HG03064 (cell line): Measurements from ENCODE around the gene C19orf67.
A peak's percentile ranks its signal among the peaks of the same experiment; 100 is the strongest.

Source experiments
- ATAC-seq: cut with Tn5 transposase; IDR thresholded peaks from one replicate; pipeline ENCODE4 v1.9.1; 2021; ENCODE audit warnings: low read depth; ENCODE audit not compliant: unreplicated experiment

C19orf67 gene

DNA sequence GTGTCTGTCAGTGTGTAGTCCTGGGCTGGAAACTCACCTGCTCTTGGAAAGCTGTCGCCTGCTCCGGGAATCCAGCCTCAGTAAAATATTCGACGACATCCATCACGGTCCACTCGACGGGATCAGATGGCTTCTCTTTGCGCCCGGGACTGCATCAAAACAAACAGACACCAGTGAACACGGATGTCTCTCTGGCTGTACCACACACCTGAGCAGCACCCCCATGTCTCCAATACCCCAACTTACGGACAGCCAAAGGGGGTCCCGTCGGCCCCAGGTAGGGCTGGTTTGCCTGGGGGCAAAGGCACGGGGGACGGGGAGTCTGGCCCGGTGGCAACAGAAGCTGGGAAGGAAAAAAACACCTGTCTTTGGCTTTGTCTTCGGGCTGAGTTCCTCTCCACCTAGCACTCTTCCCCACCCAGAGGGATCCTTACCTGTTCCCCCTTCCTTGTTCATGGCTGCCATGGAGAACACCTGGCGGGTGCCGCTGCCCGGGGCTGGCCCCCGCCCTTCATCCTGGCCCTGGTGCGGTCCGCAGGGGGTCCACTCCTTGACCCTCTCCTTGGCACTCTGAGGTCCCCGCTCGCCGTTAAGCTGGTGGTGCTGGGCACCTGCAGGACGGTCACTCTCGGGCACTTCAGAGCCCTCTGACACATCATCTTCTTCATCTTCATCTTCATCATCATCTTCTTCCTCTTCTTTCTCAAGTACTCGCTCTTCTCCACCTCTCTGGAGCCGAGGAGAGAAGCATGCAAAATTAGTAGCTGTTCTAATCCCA, 3.2 kb upstream of the C19orf67 start:
- no peak for ATAC-seq

DNA sequence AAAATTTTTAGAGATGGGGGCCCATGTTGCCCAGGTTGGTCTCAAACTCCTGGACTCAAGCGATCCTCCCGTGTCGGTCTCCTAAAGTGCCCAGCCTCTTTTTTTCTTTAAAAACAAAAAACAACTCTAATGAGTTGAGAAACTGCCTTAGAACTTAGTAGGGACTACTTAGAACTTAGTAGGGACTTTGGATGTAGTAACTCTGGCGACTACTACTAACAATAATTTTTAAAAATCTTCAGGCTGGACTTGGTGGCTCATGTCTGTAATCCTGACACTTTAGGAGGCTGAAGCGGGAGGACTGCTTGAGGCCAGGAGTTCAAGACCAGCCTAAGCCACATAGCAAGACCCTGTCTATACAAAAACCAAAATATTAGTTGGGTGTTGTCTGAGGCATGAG, 515 bp upstream of the C19orf67 start:
- no peak for ATAC-seq

DNA sequence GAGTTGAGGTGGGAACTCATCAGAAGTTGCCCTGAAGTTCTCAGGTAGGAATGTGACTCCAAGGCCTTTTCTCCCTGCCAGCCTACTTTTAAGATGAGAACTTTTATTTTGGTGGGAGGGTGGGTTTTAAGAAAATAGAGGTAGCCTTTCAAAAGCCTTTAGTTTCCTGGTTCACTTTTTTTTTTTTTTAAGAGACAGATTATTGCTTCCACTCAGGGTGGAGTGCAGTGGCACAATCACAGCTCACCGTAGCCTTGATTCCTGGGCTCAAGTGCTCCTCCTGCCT, 3.0 kb downstream of the C19orf67 start:
- no peak for ATAC-seq

DNA sequence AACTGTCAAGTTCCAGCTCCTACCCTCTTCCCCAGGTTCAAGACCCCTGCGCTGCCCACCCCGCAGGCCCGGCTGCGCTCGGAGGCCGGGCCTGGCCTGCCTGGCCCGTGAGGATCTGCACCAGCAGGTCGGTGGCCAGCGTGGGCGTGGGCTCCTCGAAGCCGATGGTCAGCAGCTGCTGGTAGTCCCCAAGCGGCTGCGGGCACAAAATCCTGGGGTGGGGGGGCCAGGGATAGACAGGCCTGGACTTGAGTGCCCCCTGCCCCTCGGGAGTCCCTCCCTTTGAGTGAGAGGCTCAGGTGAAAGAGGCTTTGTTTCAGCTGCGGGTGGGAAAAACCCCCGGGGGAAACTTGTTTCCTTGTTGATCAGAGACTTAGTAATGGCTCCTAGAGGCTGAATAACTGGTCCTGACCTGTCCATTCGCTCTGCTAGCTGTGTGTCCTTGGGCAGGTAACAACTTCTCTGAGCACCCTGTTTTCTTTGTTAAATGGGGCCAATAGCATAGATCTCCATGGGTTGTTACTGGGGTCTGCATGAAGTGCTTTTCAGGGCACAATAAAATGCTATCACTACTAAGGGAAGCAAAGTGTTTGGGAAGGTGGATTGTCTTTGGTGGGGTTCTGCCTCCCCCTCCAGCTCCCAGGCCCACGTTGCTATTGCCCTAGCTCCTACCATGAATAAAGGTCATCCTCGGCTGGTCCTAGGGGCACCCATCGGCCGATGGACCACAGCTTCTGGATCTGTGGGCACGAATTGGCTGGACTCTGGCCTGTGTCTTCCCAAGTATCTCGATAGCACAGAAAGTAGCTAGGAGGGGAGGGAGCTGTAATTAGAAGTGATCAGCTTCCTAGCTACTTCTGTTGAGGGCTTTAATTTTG, 3.5 kb downstream of the C19orf67 start:
- peak; percentile 19 for ATAC-seq

DNA sequence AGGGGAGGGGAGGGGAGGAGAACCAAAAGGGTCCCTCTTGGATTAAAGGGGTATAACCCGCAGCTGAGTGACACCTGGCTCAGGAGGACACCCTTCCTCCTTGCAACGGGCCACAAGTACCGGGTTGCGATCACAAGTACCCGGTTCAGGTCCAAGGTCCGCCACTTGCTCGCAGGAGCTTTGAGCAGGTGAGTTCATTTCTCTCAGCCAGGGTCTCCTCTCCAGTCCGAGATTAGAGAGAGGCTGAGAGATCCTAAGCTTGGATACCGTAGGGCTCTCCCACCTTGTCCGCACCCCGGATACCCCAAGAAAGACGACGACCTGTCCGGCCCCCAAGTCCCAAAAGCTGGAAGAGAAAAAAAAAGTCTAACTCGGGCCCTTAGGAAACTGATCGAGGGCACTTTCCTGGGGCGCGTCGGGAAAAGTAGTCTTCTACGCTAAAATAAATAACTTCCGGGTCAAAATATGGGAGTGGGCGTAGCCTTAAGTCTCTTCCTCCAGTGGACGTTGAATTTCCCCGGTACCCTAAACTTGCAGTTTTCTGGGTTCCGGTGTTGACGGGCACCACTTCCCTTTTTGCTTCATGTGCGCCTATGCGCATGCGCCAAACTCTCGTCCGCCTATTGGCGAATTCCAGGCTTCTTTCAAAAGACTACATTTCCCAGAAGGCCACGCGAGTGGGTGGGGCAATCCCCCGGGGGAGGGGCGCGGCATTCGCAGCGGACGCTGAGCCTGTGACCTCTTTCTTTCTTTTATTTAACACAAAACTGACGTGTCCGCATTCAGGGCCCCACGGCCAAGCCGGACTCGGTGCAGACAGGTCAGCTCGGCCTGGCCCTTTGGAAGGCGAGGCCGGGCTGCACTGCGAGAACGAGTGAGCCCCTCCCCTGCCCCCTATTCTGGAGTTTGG, 4.4 kb downstream of the C19orf67 start:
- ATAC-seq: peak; percentile 73

DNA sequence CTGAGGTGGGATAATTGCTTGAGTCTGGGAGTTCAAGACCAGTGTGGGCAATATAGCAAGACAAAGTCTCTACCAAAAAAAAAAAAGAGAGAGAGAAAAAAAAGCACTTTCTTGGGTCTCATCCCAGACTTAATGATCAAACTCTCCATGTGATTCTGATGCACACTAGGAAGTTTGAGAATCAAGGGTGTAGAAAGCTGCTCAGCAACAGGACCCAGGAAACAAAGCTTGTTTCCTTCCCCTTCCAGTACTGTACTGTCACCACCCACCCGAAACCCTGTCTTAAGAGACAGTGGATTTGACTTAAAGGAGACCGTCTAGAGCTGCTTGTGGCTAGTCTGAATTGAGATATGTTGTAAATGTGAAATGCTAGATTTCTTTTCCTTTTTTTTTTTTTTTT, 7.2 kb downstream of the C19orf67 start:
- no peak for ATAC-seq

DNA sequence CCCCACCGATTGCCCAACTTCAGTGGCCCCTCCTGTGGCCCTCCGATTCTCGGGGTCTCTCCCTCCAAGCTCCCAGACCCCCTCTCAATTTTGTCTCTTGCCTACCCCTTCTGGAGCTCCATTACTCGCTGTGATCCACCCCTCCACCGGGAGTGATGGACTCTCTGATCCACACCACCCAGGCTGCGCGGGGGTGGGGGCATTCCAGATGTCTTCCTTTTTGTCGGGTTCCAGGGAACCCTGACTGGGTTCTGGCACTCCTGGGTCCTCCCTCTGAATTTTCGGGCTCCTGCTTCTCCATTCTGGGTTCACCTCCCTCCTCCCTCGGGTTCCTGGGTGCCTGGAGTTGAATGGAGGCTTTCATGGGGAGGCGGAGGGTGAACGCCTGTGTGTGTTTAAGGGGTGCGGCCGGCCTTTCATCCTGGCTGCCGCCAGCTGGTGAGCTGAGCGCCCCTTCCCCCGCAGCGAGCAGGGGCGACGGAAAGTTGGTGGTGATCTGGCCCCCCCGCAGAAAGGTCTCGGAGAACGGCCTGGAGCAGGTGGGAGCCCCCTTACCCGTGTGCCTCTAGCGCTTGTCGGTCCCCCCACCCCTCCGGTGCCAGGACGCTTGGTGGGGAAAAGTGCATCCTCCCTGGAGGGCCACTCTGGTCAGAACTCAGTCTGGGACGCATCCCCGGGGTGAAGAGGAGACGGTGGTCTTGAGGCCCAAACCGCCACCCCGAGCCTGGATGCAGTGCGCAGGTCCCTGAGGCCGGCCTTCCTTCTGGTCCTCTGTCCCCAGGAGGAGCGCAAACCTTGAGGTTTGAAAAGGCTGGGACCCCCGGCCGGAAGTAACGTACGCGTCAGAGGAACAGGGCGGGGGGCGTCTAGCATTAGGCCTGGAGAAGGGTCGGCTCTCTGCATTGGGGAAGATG, 11.4 kb downstream of the C19orf67 start:
- ATAC-seq: no peak

DNA sequence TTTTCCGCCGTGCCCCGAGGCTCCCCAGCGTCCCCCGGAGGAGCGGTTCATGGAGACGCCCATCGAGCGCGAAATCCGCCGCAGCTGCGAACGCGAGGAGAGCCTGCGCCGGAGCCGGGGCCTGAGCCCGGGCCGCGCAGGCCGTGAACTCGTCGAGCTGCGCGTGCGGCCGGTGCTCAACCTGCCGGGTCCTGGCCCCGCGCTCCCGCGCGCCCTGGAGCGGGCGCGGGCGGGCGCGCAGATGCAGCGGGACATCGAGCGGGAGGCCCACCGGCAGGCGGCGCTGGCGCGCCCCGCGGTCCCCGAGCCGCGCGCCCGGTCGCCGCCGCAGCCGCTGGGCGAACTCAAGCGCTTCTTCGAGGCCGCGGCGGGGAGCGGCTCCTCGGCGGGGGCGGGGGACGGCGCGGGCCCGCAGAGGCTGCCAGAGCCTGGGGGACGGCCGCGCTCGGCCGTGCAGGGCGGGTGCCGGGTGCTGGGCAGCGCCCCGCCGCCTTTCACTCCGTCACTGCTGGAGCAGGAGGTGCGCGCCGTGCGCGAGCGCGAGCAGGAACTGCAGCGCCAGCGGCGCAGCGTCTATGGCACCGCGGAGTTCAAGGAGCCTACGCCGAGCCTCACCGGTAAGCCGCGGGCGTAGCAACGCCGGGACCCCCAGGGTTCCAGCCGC, 12.2 kb downstream of the C19orf67 start:
- ATAC-seq: peak; percentile 47

DNA sequence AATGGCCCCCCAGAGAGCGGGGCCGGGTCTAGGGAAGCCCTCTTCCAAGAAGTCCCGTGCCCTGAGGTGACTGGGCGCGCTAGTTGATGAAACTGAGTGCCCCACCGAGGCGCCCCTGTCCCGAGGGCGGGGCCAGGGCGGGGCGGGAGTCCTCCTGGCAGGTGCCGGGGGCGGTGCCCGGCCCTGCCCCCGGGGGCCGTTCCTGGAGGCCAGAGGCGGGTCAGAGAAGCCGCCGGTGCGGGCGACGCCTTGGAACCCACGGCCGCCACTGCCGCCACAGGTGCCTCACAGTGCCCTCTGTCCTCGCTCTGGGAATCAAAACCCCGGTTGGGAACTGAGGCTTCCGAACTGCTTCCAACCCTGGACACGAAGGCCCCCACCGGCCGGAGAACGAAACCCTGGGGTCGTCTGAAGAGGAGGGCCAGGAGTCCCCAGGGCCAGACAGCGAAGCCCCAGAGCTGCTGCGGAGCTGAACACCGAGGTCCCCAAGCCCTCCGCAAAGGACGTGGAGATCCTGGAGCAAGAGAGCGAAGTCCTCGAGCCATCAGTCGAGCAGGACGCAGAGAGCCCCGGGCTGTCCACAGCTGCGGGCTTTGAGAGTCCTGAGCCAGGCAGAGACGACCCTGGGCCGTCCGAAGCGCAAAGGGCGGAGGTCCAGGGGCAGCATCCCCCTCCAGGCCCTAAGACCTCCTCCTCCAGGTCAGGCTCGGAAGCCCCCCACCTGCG, 12.9 kb downstream of the C19orf67 start, which contains the start of gene MISP3:
MISP3 (plus strand) TSS at position 252 of the 726 bp plus-strand sequence. CDS start 524 bp downstream, outside the sequence.
- ATAC-seq: peak; percentile 18

DNA sequence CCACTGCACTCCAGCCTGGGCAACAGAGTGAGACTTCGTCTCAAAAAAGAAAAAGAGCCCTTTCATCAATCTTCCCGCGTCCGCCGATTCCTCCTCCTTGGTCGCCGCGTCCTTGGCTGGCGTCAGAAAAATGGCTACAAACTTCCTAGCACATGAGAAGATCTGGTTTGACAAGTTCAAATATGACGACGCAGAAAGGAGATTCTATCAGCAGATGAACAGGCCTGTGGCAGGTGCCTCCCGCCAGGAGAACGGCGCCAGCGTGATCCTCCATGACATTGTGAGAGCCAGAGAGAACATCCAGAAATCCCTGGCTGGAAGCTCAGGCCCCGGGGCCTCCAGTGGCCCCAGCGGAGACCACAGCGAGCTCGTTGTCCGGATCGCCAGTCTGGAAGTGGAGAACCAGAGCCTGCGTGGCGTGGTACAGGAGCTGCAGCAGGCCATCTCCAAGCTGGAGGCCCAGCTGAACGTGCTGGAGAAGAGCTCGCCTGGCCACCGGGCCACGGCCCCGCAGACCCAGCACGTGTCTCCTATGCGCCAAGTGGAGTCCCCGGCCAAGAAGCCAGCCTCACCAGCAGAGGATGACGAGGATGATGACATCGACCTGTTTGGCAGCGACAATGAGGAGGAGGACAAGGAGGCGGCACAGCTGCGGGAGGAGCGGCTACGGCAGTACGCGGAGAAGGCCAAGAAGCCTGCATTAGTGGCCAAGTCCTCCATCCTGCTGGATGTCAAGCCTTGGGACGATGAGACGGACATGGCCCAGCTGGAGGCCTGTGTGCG, 15.1 kb downstream of the C19orf67 start:
- no peak for ATAC-seq

DNA sequence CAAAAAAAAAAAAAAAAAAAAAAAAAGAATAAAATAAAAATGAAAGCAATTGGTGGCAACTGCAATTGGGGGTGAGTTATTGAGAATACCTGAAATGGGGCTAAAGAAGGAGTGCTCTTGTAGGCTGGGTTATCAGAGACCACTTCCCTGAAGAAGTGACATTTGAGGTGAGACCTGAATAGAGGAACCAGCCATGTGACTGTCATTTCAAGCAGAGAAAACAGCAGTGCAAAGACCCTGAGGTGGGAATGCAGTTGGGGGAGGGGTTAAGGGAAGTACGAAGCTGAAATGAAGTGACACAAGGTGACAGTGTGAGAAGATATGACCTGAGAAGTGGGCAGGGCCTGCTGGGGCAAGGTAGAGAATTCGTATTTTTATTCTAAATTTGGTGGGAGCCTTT, 19.4 kb downstream of the C19orf67 start:
- no peak for ATAC-seq

DNA sequence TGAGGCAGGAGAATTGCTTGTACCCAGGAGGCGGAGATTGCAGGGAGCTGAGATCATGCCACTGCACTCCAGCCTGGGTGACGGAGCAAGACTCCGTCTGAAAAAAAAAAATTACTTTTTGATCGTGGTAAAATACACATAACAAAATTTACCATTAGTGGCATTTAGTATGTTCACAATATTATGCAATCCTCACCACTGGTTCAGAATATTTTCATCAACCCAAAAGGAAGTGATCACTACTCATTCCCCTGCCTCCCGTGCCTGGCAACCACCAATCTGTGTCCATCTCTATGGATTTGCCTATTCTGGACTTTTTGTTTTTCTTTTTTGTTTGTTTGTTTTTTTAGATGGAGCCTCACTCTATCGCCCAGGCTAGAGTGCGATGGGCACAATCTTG, 22.5 kb downstream of the C19orf67 start:
- ATAC-seq: no peak

DNA sequence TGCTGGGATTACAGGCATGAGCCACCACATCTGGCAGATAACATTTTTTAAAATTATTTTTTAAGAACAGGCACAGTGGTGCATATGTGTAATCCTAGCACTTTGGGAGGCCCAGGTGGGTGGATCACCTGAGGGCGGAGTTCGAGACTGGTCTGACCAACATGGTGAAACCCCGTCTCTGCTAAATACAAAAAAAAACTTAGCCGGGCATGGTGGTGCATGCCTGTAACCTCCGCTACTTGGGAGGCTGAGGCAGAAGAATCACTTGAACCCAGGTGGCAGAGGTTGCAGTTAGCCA, 23.1 kb downstream of the C19orf67 start:
- no peak for ATAC-seq

DNA sequence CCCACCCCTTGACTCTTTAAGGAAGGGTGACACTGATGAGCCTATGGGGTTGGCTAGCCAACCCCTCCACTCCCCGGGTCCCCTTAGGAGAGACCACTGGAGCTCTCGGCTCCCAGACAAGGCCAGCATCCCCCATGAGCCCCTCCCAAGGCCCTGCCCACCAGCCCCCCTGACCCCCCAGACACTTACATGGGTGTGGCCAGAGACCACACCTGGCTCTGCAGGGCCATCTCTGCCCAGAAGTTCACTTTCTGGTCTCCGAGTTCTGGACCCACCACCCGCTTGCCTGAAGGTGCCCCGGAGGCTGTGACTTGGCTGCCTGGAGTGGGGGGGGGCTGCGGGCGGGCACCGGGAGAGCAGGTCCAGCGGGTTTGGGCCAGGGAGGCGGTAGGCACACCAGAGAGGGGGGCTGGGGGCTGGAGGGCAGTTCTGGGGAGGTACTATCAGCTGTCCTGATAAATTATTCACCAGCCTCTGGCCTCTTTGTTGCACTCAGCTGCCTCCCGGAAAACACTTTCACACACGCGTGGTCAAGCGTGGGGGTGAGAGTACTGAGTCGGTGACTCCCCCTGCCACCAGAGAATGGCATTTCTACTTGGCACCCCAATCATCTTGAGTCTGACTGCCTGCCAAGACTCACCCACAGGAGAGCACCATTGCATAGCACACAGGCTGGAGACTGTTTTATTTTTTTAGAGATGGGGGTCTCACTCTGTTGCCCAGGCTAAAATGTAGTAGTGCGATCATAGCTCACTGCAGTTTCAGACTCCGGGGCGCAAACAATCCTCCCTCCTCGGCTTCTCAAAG, 23.6 kb downstream of the C19orf67 start, which contains the start of gene PALM3:
PALM3 (minus strand) TSS at position 326 of the 807 bp plus-strand sequence; CDS start at position 230, 96 bp downstream.
- no peak for ATAC-seq

DNA sequence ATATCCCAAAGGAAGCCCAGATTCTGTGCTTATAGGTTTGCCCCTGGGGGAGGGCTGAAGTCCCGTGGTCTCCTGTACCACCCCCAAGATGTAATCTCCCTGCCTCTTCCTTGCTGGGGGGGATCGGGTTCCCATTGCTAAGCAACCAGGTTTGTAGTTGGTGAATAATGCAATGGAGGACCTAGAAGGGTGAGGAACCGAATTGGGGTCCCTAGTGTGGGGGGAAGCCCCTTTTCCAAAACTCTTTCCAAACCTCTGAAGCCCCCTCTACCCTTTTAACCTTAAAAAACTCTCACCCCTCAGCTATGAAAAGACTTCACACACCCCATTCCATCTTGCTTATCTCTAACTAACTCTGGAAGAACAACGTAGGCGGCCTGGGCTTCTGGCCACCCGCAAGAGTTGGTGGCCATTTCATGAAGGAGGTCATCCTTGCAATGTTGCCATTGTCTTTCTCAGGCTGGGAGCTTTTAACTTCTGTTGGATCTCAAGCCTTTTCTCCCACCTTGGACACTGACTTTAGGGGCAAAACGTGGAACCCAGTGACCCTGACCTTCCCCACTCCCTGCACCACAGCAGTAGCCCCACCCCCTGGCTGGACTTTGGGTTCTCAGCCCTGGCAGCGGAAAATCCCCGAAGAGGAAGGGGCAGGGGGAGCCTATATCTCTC, 24.4 kb downstream of the C19orf67 start:
- ATAC-seq: no peak

DNA sequence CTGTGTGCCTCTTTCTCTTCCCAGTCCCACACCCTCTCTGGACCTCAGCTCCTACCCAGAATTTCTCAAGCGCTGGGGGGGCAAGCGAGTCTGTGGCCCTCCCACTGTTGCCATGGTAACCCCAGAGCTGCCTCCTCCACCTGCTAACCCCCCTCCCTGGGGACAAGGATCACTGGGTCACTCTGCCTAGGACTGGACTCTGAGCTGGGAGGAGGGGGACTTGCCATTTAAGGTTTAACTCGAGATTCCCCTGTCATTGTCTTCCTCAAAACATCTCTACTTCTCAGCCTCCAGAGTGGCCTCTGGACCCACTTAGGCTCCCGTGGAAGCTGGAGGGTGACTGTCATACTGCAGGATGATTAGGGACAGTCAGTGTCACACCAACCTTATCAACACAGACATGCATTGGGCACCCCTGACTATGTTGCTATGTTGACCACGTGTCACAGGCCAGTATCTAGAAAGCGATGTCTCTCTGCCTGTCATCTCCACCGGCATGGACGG, 25.9 kb downstream of the C19orf67 start:
- no peak for ATAC-seq
